Measurements from ENCODE around the gene SPATS2.
"Not testable (repeated sequence)": the region's sequence is repeated elsewhere in the genome, so short reads cannot be mapped to it uniquely, and the experiment has no call there.

SPATS2 gene

DNA sequence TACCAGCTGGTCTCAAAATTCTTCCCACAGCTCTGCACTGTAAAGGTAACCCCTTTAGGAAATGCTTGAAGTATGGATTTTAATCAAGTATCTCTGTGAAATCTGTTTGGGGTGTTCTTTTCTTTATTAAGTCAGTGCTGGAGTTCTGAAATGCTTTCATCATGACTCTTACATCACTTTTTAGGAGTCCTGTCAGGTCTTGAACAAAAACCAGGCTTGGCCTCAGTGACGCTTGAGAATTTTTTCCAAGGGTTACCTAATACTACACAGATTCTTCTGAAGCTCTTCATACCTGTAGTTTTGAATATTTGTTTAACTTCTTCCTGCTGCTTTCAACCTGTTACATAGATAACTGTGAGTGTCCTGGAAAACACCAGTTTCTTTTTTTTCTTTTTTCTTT, 124.6 kb downstream of the SPATS2 start:
- H3K4me3 ChIP-seq (ENCODE audit: low read length): no peak overlapping the region
- no peak for DNase-seq (ENCODE audit: low read depth, low spot score)

DNA sequence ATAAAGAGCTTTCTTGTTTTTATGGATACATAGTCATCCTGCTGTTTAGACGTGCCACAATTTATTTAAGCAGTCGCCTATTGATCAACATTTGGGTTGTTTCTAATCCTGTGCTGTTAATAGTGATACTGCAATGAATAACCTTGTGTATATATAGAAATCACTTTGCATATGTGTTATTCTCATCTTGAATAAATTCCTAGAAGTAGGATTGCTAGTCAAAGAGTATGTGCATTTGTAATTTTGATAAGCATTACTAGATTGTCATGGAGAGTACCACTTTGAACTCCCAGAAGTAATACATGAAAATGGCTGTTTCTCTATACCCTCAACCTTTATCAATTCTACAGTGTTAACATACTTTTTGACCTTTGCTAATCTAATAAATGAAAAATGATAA, 126.6 kb downstream of the SPATS2 start:
- H3K4me3 ChIP-seq (ENCODE audit: low read length): no peak overlapping the region
- DNase-seq (ENCODE audit: low read depth, low spot score): no peak

DNA sequence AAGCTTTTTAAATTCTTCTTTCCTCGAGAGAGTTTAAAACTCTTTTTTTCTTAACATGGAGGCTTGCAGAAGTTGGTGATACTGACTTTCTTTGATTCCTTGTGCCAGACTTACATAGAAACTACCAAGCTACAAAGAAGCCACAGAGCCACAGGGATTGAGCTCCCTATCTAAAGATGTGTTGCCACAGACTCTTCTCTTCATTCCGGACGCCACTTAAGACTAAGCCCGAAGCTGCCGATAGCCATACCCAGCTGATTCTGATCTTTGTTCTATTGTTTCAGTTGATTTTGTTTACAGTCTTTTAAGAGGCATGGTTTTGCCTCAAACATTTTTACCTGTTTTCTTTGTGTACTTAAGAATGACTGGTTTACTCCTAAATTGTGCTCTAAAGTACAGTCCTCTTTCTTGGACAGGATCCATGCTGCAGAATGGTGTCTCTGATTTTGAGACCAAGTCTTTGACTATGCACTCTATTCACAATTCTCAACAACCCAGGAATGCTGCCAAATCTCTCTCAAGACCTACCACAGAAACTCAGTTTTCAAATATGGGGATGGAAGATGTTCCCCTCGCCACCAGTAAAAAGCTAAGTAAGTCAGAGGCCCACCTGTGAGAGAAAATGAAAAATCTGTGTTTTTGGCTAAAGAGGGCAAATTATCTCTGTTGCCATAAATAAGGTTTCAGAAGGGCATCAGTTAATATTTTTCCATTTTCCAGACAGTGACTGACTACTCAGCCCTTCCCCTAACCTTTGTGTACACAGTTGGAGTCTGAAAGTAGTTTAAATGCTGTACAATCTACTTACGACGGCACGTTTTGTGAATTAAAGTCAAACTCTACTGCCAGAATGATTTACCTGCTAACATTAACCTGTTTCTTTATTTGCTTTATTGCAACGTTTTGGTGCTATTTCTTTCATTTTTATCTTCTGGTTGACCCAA, 129.4 kb downstream of the SPATS2 start:
- DNase-seq (ENCODE audit: low read depth, low spot score): no peak

DNA sequence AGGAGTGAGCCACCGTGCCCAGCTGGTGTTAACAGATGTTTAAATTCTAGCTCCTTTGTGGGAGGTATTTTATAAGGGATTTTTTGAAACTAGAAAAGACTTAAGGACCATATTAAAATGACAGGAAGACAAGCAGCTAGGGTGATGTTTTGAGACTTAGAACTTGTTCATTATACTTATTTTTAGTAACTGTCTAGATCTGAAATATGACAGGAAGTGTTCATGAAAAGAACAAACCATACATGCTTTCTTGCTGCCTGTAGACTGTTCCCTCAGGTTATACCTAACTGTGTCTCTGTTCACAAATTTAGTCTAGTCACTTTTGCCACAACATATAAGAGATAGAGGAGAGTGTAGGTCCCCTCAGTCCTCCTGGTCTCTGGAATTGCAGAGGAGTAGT, 134.6 kb downstream of the SPATS2 start:
- no peak overlapping the region for H3K4me3 ChIP-seq (ENCODE audit: low read length)
- DNase-seq (ENCODE audit: low read depth, low spot score): no peak

More for the DNA sequence above, 129.4 kb downstream of the SPATS2 start:
- H3K4me3 ChIP-seq (ENCODE audit: low read length): no peak overlapping the region

DNA sequence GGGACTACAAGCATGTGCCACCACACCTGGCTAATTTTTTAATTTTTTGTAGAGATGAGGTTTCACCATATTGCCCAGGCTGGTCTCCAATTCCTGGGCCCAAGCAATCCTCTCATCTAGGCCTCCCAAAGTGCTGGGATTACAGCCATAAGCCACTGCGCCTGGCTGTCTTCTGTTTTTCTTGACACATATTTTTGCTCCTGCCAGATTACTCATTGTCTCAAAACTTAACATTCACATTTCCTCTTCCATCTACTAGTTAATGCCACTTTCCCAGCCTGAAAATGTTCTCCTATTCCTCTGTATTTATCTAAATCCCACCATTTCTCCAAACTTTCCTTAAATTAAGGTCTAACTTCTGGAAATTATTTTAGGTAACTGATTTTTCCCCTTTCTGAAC, 135.3 kb downstream of the SPATS2 start:
- no peak overlapping the region for H3K4me3 ChIP-seq (ENCODE audit: low read length)
- DNase-seq (ENCODE audit: low read depth, low spot score): no peak

DNA sequence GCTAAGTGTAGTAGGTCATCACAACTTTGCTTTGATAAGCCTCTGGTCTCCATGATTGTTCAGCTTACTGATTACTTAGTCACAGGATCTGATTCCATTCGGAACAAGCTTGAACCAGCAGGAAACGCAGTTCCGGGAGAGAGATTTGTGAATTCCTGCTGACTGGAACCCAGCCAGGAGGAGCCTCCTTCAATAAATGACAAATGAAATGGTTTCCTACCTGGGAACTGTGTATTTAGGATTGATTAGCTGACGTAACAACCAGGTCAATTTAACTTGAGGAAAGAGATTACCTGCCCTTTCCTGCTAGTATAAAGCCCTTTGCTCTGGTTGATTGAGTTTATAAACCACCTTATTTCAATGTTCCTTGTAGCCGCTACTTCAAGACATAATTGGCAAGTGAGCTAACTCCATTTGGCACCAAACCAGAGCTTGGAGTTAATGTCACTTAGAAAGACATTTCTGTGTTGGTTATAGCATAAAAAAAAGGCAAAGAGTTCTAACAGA, 136.5 kb downstream of the SPATS2 start:
- DNase-seq (ENCODE audit: low read depth, low spot score): no peak
- no peak overlapping the region for H3K4me3 ChIP-seq (ENCODE audit: low read length)

DNA sequence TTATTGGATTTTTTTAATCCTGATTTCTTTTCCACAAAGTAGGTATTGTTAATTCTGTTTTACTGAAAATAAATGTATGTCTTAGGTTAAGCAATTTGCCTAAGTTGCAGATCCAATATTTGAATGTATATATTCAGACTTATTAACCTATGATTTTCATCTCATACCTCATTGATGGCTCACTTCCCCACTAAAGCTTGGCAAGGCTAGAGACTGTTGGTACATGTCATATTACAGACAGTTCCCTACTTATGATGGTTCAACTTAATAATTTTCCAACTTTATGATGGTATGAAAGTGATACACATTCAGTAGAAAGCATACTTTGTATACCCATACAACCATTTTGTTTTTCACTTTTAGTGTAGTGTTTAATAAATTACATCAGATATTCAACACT, 138.4 kb downstream of the SPATS2 start:
- H3K4me3 ChIP-seq (ENCODE audit: low read length): no peak overlapping the region
- no peak for DNase-seq (ENCODE audit: low read depth, low spot score)

DNA sequence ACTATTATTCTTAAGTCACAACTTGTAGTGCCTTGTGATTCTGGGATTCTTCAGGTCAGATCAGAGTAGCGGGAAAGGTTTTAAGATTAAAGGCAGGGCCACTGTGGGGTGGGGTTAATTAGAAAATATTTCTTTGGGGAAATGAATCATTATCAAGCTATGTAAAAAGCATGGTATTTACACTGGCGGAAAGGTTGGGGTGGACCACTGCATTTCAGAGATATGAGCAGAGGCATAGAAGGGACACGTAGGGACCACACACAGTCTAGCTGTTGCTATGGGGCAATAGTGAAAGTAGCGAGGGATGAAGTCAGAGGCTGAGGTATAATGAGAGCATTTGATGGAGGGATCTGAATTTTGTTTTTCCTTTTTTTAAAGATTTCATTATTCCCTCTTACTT, 139.9 kb downstream of the SPATS2 start:
- H3K4me3 ChIP-seq (ENCODE audit: low read length): no peak overlapping the region
- no peak for DNase-seq (ENCODE audit: low read depth, low spot score)

DNA sequence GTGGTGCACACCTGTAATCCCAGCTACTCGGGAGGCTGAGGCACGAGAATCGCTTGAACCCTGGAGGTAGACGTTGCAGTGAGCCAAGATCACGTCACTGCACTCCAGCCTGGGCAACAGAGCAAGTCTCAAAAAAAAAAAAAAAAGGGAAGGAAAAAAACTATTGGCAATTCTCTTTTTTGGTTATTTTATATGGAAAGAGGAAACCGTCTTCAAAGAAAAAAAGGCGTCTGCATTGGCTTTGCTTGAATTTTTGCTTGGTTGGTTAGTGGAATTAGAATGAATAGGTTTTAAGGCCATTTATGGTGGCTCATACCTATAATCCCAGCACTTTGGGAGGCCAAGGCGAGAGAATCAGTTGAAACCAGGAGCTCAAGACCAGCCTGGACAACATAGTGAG, 142.4 kb downstream of the SPATS2 start:
- not testable (repeated sequence) for DNase-seq (ENCODE audit: low read depth, low spot score); H3K4me3 ChIP-seq (ENCODE audit: low read length)

DNA sequence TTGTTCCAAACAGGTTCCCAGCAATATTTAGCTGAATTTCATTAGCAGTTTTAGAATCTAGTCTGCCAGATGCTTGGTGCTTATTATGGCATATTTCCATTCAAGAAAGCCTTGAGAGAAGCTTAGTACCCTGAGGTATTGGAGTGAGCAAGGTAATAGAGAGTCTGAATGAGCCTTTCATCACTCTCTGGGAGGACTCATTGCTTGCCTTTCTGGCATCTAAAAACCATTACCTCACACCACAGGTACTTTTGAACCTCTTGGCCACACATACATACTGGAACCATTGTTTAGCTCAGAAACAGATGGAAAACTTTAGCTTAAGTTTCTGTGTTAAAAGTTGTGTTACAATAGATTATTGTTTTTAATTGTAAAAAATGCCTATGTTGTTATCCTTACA, 144.1 kb downstream of the SPATS2 start:
- no peak for DNase-seq (ENCODE audit: low read depth, low spot score)
- H3K4me3 ChIP-seq (ENCODE audit: low read length): no peak overlapping the region

DNA sequence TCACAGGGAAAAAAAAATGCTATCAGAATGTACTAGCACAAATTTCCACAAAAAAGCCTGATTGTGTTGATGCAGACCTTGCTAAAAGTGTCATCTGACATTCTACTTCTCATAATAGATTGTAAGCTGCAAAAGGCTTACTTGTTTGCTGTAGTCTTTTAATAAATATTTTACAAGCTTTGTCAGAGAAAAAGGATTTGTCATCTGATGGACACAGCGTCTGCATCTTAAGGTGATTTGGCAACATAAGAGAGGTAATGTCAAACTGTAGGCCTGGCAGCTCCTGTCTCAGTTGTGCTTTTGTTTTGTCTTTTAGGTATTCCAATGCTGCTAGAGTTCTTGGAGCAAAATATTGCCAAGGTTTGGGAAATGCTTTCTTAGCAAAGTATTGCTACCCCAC, 145.3 kb downstream of the SPATS2 start:
- H3K4me3 ChIP-seq (ENCODE audit: low read length): no peak overlapping the region
- no peak for DNase-seq (ENCODE audit: low read depth, low spot score)

DNA sequence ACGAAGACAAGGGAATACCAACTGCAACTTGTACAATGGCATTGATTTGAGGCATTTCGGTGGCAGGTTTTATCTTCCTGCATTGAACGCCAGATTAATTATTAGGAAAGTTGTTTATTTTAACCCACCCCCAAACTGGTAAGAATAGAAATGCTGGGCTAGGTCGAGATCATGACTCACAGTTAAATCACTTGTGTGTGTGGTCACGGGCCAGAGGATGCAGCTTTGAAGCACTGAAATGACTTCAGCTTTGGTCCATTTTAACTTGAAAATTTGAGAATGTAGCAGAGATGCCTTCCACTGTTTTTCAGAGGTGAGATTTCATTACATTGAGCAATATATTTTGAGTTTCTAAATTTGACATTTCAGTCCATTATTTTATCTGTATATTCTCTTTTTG, 148.0 kb downstream of the SPATS2 start:
- DNase-seq (ENCODE audit: low read depth, low spot score): no peak
- no peak overlapping the region for H3K4me3 ChIP-seq (ENCODE audit: low read length)

DNA sequence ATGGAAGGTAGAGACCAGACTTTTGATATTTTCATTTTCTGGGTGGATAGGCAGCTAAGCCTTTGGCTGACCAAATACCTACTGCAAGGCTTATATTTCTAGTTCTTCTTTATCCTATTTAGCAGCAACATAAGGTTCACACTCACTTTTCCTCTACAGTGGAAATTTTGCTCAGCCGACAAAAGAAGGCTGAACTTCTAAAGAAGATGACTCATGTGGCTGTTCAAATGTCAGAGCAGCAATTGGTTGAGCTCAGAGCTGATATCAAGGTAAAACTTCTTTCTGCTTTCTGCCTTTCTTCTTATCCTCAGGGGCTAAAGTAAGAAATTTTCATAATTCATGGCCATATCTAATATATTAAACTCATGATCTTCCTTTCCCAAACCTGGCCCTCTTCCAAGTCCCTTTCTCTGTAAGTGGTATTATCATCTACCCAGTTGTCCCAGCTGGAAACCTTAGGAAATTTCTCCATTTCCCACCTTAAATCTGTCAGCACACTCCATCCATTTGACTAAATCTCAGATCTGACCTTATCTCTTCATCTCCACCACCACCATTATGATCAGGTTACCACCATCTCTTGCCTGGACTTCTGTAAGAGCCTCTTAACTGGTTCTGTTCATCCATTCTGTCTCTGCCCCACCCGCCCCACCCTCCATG, 151.8 kb downstream of the SPATS2 start:
- no peak for DNase-seq (ENCODE audit: low read depth, low spot score)
- no peak overlapping the region for H3K4me3 ChIP-seq (ENCODE audit: low read length)

DNA sequence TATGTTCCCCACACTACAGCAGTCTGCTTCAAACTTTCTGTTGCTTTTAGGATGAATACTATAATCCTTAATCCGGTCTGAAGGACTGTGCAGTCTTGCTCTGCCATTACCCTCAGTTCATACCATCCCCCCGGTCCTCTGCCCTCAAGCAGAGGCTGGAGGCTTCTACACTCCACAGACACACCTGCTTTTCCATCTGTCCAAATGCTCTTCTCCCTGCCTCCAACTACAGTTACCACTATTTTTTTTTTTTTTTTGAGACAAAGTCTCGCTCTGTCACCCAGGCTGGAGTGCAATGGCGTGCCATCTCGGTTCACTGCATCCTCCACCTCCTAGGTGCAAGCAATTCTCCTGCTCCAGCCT, 152.3 kb downstream of the SPATS2 start:
- no peak for DNase-seq (ENCODE audit: low read depth, low spot score)

DNA sequence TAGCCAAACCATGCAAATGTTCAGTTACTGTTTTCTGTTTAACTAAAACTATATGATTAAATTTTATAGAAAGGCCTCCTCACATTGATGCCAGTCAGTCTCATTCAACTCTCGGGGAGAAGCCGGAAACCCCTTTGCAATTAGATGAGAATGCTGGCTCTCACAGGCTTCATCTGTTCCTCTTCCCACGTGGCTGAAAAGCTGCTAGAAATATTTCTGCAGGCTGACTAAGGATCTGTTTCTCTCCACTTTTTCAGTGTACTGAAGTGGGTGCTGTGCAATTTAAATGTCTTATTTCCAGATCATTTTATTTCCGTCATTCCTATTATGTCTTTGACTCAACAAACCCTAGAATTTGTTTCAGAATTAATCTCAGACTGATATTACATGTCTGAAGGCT, 154.1 kb downstream of the SPATS2 start:
- no peak overlapping the region for H3K4me3 ChIP-seq (ENCODE audit: low read length)
- no peak for DNase-seq (ENCODE audit: low read depth, low spot score)

More for the DNA sequence above, 152.3 kb downstream of the SPATS2 start:
- H3K4me3 ChIP-seq (ENCODE audit: low read length): no peak overlapping the region

DNA sequence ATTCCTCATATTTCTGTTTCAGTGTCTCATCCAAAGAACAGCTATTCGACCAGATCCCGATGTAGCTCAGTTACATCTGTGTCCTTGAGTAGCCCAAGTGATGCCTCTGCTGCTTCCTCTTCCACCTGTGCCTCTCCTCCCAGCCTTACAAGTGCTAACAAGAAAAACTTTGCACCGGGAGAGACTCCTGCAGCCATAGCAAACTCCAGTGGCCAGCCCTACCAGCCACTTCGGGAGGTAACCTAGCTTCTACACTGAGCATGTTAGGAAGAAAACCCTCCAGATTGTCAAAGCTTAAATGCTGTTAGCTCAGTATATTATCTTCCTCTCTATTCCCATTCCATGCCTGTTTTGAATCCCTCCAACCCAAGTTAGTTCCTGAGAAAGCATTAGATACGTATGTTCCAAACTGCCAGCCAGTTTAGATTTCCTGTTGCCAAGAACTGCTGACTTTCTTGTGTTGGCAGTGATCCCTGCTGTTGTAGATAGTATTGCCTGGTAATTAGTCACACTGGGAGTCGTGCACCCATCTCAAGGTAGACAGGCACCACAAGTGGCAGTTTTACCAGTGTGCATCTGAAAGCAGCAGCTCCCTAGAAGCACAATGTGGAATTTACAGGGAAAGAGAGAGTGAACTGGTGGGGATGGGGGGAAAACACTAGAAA, 157.5 kb downstream of the SPATS2 start:
- H3K4me3 ChIP-seq (ENCODE audit: low read length): no peak overlapping the region
- no peak for DNase-seq (ENCODE audit: low read depth, low spot score)

DNA sequence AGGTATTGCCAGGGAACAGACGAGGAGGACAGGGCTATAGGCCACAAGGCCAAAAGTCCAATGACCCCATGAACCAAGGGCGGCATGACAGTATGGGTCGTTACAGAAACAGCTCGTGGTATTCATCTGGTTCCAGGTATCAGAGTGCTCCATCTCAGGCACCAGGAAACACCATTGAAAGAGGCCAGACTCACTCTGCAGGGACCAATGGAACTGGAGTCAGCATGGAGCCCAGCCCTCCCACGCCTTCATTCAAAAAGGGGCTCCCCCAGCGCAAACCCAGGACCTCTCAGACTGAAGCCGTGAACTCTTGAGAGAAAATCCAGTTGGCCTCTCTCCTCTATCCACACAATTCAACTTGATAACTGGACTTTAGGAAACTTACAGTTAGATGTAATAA, 158.7 kb downstream of the SPATS2 start:
- no peak for DNase-seq (ENCODE audit: low read depth, low spot score)
- no peak overlapping the region for H3K4me3 ChIP-seq (ENCODE audit: low read length)

DNA sequence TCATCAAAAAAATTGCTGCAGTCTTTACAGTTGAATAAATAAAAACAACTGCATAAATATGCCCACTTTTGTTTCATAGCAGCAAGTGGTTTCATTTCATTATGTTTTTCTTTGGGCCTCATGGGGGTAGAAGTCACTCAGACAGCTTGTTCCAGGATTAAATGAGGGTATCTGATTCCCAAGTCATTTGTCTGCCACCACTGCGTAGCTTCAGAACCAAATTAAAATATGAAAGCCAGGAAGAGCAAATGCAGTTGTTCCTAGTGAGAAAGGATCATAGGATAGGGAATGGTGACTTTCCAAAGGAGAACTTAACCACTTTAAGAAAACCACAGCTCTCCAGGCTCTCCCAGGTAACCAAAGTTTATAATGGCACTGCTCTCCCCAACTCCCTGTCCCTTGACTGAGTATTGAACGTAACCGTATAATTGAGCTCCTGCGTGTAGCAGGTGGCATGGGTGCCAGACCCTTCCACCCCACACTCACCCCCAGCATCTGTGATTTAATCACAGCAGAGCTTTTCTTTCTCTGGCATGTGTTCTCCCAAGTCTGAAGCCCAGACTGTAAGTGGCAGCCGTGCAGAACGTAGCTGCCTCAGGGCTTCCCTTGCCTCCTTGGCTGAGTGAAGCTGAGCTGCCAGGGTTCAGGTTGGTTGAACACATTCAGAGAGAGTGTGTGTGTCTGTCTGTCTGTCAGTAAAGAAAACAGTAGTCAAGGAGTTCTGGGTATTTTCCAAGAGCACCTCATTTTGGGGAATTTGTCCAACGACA, 160.3 kb downstream of the SPATS2 start:
- DNase-seq (ENCODE audit: low read depth, low spot score): no peak
- no peak overlapping the region for H3K4me3 ChIP-seq (ENCODE audit: low read length)

DNA sequence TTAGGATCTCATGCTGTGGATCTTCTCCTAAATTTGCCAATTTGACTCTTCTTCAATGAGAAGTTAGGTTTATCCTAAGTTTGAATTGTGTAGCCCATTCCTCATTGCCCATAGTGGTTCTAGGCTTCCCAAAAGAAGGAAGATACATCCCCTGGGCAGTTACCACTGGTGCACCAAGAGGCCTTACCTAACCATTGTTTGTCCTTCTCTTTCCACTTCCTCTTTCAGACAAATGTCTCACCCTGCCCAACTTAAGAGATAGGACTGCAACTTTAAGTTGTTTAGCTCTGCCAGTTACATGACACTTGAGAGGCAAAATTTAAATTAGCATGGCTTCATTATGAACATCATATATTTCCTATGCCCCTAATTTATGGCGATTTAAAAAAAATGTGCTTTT, 162.2 kb downstream of the SPATS2 start:
- H3K4me3 ChIP-seq (ENCODE audit: low read length): no peak overlapping the region
- no peak for DNase-seq (ENCODE audit: low read depth, low spot score)

All from Jurkat, Clone E6-1 (cell line).